Measurements from ENCODE around the gene GPR21.
A peak's percentile ranks its signal among the peaks of the same experiment; 100 is the strongest.

GPR21 gene, protein sequence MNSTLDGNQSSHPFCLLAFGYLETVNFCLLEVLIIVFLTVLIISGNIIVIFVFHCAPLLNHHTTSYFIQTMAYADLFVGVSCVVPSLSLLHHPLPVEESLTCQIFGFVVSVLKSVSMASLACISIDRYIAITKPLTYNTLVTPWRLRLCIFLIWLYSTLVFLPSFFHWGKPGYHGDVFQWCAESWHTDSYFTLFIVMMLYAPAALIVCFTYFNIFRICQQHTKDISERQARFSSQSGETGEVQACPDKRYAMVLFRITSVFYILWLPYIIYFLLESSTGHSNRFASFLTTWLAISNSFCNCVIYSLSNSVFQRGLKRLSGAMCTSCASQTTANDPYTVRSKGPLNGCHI

GRCh38 chr9:123033352-123033751 is at the start of gene GPR21:
Gene GPR21 (plus strand): TSS chr9:123033667. CDS start chr9:123034567, 900 bp downstream.
- FAIRE-seq (no peak), DNase-seq (ENCODE audit: extremely low spot score, insufficient read length, low read depth) (no peak)

DNA sequence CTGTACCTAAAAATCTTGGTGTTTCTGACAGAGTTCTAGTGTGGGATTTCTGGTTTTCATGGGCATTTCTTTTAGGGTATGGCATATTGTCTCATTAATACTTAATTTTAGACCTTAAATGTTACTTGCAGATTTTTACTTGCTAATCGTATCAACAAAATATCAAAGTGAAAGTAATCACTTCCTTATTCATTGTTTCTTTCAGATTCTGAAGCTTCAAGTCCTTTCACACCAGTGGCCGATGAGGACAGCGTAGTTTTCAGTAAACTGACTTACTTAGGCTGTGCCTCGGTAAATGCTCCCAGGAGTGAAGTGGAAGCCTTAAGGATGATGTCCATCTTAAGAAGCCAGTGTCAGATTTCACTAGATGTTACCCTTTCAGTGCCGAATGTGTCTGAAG is 47.5 kb upstream of the GPR21 start:
- no peak for FAIRE-seq

GRCh38 chr9:122988141-122988540 is 45.3 kb upstream of the GPR21 start:
- FAIRE-seq (no peak), DNase-seq (ENCODE audit: extremely low spot score, insufficient read length, low read depth) (no peak)

More for the DNA sequence above, 47.5 kb upstream of the GPR21 start:
- DNase-seq (ENCODE audit: extremely low spot score, insufficient read length, low read depth), result no peak

GRCh38 chr9:122988920-122989621 is 44.4 kb upstream of the GPR21 start:
- FAIRE-seq, result no peak

DNA sequence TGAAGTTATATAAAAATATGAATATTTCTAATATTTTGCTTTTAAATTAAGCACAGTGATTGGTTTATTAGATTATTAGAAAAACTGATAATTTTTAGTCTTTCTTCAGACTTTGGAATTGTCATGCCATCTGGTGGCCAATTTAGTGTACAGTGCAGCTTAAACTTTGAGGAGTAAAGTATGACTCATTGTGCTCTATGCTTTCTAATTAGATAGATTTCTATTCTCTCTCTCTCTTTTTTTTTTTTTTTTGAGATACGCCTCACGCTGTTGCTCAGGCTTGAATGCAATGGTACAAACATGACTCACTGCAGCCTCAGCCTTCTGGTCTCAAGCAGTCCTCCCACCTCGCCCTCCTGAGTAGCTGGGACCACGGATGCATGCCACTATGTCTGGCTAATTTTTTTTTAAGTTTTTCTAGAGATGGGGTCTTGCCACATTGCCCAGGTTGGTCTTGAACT is 42.1 kb upstream of the GPR21 start:
- FAIRE-seq (peak; percentile 77), DNase-seq (ENCODE audit: extremely low spot score, insufficient read length, low read depth) (no peak)

More at GRCh38 chr9:122988920-122989621, 44.4 kb upstream of the GPR21 start:
- DNase-seq (ENCODE audit: extremely low spot score, insufficient read length, low read depth), result no peak

- FAIRE-seq, result no peak
These were observed 36.9 kb upstream of the GPR21 start for GRCh38 chr9:122996586-122996985.

DNA sequence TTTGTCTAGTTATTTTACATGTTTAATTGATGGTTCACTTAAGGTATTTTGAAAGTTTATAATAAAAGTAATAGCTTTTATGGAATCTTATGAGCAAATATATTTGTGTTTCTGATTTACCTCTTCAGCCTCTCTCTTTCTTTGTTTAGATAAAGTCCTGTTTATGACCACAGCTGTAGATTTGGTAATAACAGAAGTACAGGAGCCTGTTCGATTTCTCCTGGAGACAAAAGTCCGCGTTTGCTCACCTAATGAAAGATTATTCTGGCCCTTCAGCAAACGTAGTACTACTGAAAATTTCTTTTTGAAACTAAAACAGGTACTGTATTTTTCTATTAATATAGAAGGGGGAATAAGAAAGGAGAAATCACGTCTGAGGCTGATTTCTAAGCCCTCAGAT is 35.0 kb upstream of the GPR21 start:
- DNase-seq (ENCODE audit: extremely low spot score, insufficient read length, low read depth), result no peak
- FAIRE-seq, result no peak

More at GRCh38 chr9:122996586-122996985, 36.9 kb upstream of the GPR21 start:
- DNase-seq (ENCODE audit: extremely low spot score, insufficient read length, low read depth), result no peak

GRCh38 chr9:123000371-123001068 is 32.9 kb upstream of the GPR21 start:
- DNase-seq (ENCODE audit: extremely low spot score, insufficient read length, low read depth), result no peak
- FAIRE-seq, result no peak

DNA sequence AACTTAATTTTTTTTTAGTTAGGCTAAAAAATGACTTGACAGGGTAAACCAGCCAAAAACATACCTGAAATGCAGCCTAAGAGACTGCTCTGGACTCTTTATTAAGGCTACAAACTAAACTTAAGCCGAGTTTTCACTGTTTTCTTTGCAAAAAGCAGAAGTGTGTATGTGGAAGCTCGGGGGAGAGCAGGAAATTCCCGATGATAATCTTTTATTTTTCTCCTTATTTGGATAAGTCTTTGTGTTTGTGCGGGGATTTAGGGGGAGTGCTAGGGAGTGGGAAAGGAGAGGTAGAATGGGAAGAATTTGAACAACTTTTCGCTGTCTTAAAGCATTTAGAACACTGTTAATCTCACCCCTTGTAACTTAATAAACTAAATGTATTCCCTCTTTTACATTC is 30.7 kb upstream of the GPR21 start:
- FAIRE-seq, result no peak
- DNase-seq (ENCODE audit: extremely low spot score, insufficient read length, low read depth), result no peak

DNA sequence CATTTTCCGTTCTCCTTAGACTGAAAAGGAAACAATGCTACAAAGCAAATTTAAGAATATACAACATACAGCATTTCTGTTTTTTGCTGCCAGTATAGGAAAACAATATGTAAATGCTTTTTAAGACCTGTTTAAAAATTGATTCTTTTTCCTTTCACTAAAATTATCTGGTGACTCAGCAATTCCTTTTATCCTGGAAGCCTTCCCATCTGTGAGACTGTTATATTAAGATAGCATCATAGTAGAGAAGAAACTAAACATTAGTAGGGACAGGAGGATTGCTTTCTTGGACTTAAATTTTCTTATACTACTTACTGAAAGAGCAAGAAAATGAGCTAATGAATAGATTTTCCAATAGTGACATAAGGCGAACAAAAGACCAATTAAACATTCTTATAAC is 30.0 kb upstream of the GPR21 start:
- FAIRE-seq, result no peak
- DNase-seq (ENCODE audit: extremely low spot score, insufficient read length, low read depth), result no peak

GRCh38 chr9:123005964-123006363 is 27.5 kb upstream of the GPR21 start:
- DNase-seq (ENCODE audit: extremely low spot score, insufficient read length, low read depth) (no peak), FAIRE-seq (no peak)

DNA sequence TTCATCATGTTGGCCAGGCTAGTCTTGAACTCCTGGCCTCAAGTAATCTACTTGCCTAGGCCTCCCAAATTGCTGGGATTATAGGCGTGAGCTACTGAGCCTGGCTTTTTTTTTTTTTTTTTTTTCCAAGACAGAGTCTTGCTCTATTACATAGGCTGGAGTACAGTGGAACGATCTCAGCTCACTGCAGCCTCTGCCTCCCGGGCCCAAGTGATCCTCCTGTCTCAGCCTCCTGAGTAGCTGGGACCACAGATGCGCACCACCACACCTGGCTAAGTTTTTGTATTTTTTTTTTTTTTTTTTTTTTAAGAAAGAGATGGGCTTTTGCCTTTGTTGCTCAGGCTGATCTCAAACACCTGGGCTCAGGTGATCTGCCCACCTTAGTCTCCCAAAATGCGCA is 26.2 kb upstream of the GPR21 start:
- FAIRE-seq (no peak), DNase-seq (ENCODE audit: extremely low spot score, insufficient read length, low read depth) (no peak)

- no peak for FAIRE-seq
- no peak for DNase-seq (ENCODE audit: extremely low spot score, insufficient read length, low read depth)
These were observed 24.6 kb upstream of the GPR21 start for GRCh38 chr9:123008909-123009308.

- no peak for FAIRE-seq
- DNase-seq (ENCODE audit: extremely low spot score, insufficient read length, low read depth), result no peak
These were observed 22.1 kb upstream of the GPR21 start for GRCh38 chr9:123011380-123011779.

DNA sequence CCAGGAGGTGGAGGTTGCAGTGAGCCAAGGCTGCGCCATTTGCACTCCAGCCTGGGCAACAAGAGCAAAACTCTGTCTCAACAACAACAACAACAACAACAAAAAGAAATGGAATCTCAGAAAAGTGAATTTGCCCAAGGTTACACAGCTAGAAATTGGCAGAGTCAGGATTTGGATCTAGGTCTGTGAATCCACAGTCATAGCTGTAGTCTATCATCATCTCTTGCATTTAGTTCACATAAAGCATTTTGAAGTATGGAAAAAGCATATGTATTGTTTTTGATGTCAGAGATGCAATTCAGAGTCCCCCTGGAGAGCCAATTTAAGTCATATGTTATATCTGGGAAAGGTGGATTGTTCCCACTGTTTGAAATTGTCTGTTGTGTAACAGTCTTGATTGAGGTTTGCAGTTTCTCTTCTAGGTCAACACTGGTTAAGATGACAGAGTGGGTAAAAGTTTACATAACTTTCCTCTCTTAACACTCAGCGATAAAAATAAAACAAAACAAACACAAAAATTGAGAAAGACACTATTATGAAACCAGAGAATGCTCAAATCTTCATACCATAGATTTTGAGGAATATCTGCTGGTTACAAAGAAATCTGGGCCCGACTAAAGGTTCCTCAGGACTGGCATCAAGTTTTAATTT is 21.5 kb upstream of the GPR21 start:
- DNase-seq (ENCODE audit: extremely low spot score, insufficient read length, low read depth), result no peak
- no peak for FAIRE-seq

GRCh38 chr9:123016631-123017030 is 16.8 kb upstream of the GPR21 start:
- DNase-seq (ENCODE audit: extremely low spot score, insufficient read length, low read depth), result no peak
- FAIRE-seq, result no peak

DNA sequence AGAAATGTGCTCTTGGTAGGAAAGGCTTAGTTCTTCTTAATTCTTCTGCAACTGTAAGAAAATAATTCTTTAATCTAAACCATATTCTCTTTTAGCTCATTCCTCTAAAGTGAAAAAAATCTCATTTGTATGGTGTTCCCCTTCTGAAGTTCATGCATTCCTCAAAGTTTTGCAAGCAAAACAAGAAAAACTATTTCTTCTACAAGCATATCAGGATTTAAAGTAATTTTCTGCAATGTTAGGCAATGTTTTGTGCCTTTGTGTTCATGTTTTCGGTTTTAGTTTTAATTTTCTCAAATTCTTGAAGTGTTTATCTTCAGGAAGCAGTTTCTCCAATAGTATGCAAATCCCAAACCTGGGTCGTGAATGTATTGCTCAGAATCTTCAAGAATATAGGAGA is 12.7 kb upstream of the GPR21 start:
- DNase-seq (ENCODE audit: extremely low spot score, insufficient read length, low read depth), result no peak
- FAIRE-seq, result no peak

DNA sequence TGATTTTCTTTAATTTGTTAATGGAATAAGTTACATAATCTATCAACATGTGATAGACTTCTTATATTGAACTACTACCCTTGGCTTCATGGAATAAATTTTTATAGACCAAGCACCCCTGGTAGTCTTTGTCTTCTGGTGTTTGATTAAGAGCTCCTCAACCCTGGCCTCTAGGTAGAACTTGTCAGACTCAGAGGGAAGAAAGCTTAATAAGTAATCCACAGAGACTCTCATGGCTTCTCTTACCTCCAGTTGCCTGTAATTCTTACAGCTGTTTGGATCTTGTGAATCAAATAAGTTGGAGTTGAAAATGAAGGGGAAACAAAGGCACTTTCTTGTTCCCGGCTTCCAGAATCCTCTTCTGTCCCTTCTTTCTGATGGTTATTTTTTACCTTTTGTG is 7.0 kb upstream of the GPR21 start:
- FAIRE-seq, result no peak
- DNase-seq (ENCODE audit: extremely low spot score, insufficient read length, low read depth), result no peak

GRCh38 chr9:123027517-123027916 is 6.0 kb upstream of the GPR21 start:
- no peak for DNase-seq (ENCODE audit: extremely low spot score, insufficient read length, low read depth)
- peak; percentile 42 for FAIRE-seq

DNA sequence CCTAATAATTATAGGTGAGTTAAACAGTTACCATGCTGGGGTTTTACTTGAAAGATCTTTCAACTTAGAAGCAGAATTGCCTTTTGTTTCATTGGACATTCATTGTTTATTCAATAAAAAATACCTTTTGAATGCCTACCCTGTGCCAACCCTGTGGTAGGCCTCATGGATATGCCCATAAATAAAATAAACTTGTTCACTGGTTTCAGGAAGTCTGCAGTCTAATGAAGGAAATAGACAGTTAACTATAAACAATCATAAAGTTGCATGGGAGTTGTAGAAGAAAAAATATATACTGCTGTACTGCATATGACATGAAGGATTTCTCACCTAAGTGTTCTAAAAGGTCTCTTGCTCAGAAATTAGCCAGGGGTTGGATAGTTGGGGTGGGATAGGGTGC is 5.3 kb upstream of the GPR21 start:
- DNase-seq (ENCODE audit: extremely low spot score, insufficient read length, low read depth), result no peak
- no peak for FAIRE-seq

Measured in GM18507 (cell line).